Measurements from ENCODE around the gene RASSF10. TPM values are rescaled to one million over a fixed set of nuclear protein-coding genes. Genes with fewer than 3 reads are reported as not detected.

The RASSF10 gene
- total RNA-seq, 1 experiment from 2014 or later = 2.4 TPM

DNA sequence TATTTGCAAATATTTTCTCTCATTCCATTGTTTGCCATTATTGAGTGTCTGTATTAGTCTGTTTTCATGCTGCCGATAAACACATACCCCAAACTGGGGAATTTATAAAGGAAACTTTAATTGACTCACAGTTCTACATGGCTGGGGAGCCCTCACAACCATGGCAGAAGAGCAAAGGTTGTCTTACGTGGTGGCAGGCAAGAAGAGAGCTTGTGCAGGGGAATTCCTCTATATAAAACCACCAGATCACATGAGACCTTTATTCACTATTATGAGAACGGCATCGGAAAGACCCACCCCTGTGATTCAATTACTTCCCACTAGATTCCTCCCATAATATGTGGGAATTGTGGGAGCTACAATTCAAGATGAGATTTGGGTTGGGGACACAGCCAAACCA is 10.2 kb downstream of the RASSF10 start:
- Histone ChIP-seq H3K27me3 (ENCODE audit: insufficient read depth, low read length) (no peaks in the 10 kb centered on the region), H2BK12ac (ENCODE audit: insufficient read length, low read depth, low read length) (no peak overlapping the region), H3K9me3 (ENCODE audit: control insufficient read depth, low read depth, low read length) (no peaks in the 10 kb centered on the region), H3K79me1 (ENCODE audit: insufficient read depth, low read depth, low read length, poor library complexity, severe bottlenecking) (no peaks in the 10 kb centered on the region), H3K27ac (ENCODE audit: insufficient read length, low read depth, low read length) (no peak overlapping the region), H3K14ac (ENCODE audit: insufficient read depth, low read length) (no peak overlapping the region), H3K4ac (ENCODE audit: low read depth, low read length) (no peak overlapping the region), H3K56ac (ENCODE audit: insufficient read length, low read depth, low read length) (no peak overlapping the region), H3T11ph (ENCODE audit: low read length) (no peak overlapping the region), H4K5ac (ENCODE audit: insufficient read length, low read depth, low read length) (no peak overlapping the region), H3K18ac (ENCODE audit: insufficient read length, low read depth, low read length) (no peak overlapping the region), H3K4me1 (ENCODE audit: insufficient read depth, low read length) (peaks cover 4% of the 10 kb centered on the region), H3K23ac (ENCODE audit: insufficient read length, low read depth, low read length) (no peak overlapping the region), H4K8ac (replicated peaks; ENCODE audit: insufficient read length, low read depth, low read length) (no peak overlapping the region), H4K20me1 (ENCODE audit: control insufficient read depth, insufficient read depth, insufficient read length) (no peaks in the 10 kb centered on the region), H2AK5ac (ENCODE audit: insufficient read length, low read length) (no peak overlapping the region), H2BK5ac (ENCODE audit: insufficient read length, low read length) (no peak overlapping the region), H2BK20ac (ENCODE audit: low read depth, low read length, poor library complexity, severe bottlenecking) (no peak overlapping the region), H3K79me2 (ENCODE audit: insufficient read depth, low read length) (no peaks in the 10 kb centered on the region), H4K91ac (ENCODE audit: insufficient read length, low read depth, low read length) (no peak overlapping the region), H2AFZ (ENCODE audit: low read length) (no peak overlapping the region), H2BK120ac (ENCODE audit: low read depth, low read length, poor library complexity, severe bottlenecking) (no peak overlapping the region), H3K4me2 (ENCODE audit: insufficient read depth, insufficient read length, low read length) (no peak overlapping the region), H3K23me2 (ENCODE audit: insufficient read length, low read depth, low read length, poor library complexity, severe bottlenecking) (no peaks in the 10 kb centered on the region), H3K9ac (ENCODE audit: extremely low read depth, insufficient read length, low read length) (no peak overlapping the region), H2BK15ac (ENCODE audit: low read depth, low read length) (no peak overlapping the region)
- Mint-ChIP-seq H3K27me3 (ENCODE audit: low read depth) (peaks cover 9% of the 10 kb centered on the region; the same call in 1 of the 2 replicates), H3K4me3 (no peak overlapping the region), H3K9me3 (no peaks in the 10 kb centered on the region; a peak in 1 of 5 replicates), H3K36me3 (ENCODE audit: insufficient read depth in 1 of 3, low read depth in 3 of 3) (no peaks in the 10 kb centered on the region), H3K27ac (no peak overlapping the region), H3K4me1 (peaks cover 4 to 10% of the 10 kb centered on the region in 2 experiments; a peak in 3 of 4 replicates)
- DNase-seq = no peak
- WGBS (ENCODE audit: extremely low coverage, insufficient read length, low lambda C conversion rate) = no CpG with 5 or more reads among the region's 4 CpGs
- TF ChIP-seq, protein P1, sequence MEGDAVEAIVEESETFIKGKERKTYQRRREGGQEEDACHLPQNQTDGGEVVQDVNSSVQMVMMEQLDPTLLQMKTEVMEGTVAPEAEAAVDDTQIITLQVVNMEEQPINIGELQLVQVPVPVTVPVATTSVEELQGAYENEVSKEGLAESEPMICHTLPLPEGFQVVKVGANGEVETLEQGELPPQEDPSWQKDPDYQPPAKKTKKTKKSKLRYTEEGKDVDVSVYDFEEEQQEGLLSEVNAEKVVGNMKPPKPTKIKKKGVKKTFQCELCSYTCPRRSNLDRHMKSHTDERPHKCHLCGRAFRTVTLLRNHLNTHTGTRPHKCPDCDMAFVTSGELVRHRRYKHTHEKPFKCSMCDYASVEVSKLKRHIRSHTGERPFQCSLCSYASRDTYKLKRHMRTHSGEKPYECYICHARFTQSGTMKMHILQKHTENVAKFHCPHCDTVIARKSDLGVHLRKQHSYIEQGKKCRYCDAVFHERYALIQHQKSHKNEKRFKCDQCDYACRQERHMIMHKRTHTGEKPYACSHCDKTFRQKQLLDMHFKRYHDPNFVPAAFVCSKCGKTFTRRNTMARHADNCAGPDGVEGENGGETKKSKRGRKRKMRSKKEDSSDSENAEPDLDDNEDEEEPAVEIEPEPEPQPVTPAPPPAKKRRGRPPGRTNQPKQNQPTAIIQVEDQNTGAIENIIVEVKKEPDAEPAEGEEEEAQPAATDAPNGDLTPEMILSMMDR (conservative IDR thresholded peaks at IDR 0.05) = no peak

Data from H9 (cell line).